HEK293T (cell line): ENCODE data around the gene PIGW.

Experiments used
- CTCF ChIA-PET: fragments of 350-600 bp; formaldehyde crosslinking; extraction: SDS; loops from one replicate; lab custom pipeline; 2021; ENCODE audit warnings: antibody characterized with exemption, inconsistent platforms; lab: Yijun Ruan, JAX
- POLR2A ChIA-PET: fragments of 350-600 bp; formaldehyde crosslinking; extraction: SDS; loops from one replicate; lab custom pipeline; 2020; ENCODE audit warnings: antibody characterized with exemption, inconsistent platforms; lab: Yijun Ruan, JAX
- DNase-seq: peaks from one replicate; pipeline ENCODE4 v3.0.0; 2012; ENCODE audit warnings: mixed read lengths; ENCODE audit errors: extremely low spot score
- ARNT ChIP-seq: fragments of 450-650 bp; IDR thresholded peaks from 2 replicates; pipeline ENCODE4 v1.6.1; 2017; ENCODE audit warnings: mild to moderate bottlenecking
- BHLHE40 ChIP-seq: fragments of 450-650 bp; IDR thresholded peaks from 2 replicates; pipeline ENCODE4 v1.6.1; 2016; ENCODE audit warnings: mild to moderate bottlenecking, moderate library complexity, borderline replicate concordance
- CTBP1 ChIP-seq: fragments of 450-650 bp; IDR thresholded peaks from 2 replicates; pipeline ENCODE4 v1.6.1; 2016; ENCODE audit warnings: borderline replicate concordance
- ELF4 ChIP-seq: fragments of 450-650 bp; IDR thresholded peaks from 2 replicates; pipeline ENCODE4 v1.6.1; 2017; ENCODE audit warnings: antibody characterized with exemption
- FOXA1 ChIP-seq: fragments of 450-650 bp; IDR thresholded peaks from 2 replicates; pipeline ENCODE4 v1.6.1; 2016; ENCODE audit warnings: mild to moderate bottlenecking
- FOXK2 ChIP-seq: fragments of 450-650 bp; IDR thresholded peaks from 2 replicates; pipeline ENCODE4 v1.6.1; 2016; ENCODE audit warnings: mild to moderate bottlenecking
- FOXM1 ChIP-seq: fragments of 450-650 bp; IDR thresholded peaks from 2 replicates; pipeline ENCODE4 v1.6.1; 2017; ENCODE audit warnings: mild to moderate bottlenecking, borderline replicate concordance
- HDGF ChIP-seq: fragments of 450-650 bp; IDR thresholded peaks from 2 replicates; pipeline ENCODE4 v1.6.1; 2017; ENCODE audit warnings: antibody characterized with exemption, borderline replicate concordance
- L3MBTL2 ChIP-seq: fragments of 450-650 bp; conservative IDR thresholded peaks from 2 replicates; pipeline ENCODE4 v1.6.1; 2016; ENCODE audit warnings: mild to moderate bottlenecking
- LEF1 ChIP-seq: fragments of 450-650 bp; IDR thresholded peaks from 2 replicates; pipeline ENCODE4 v1.6.1; 2017; ENCODE audit warnings: mild to moderate bottlenecking, borderline replicate concordance
- NFRKB ChIP-seq: fragments of 450-650 bp; IDR thresholded peaks from 2 replicates; pipeline ENCODE4 v1.6.1; 2016; ENCODE audit warnings: mild to moderate bottlenecking, moderate library complexity
- PKNOX1 ChIP-seq: fragments of 450-650 bp; IDR thresholded peaks from 2 replicates; pipeline ENCODE4 v1.6.1; 2016
- SP1 ChIP-seq: fragments of 450-650 bp; IDR thresholded peaks from 2 replicates; pipeline ENCODE4 v1.6.1; 2017
- SUZ12 ChIP-seq: fragments of 450-650 bp; IDR thresholded peaks from 2 replicates; pipeline ENCODE4 v1.6.1; 2016; ENCODE audit warnings: mild to moderate bottlenecking
- TARDBP ChIP-seq: fragments of 450-650 bp; IDR thresholded peaks from 2 replicates; pipeline ENCODE4 v1.6.1; 2016
- ZNF384 ChIP-seq: fragments of 450-650 bp; IDR thresholded peaks from 2 replicates; pipeline ENCODE4 v1.6.1; 2016

Gene PIGW

GRCh38 chr17:36525113-36525512, 9.7 kb upstream of the PIGW start:
- POLR2A ChIA-PET, result interaction anchor here (1.6 kb wide), 1 partner anchor 10 kb away, joined by 10 read pairs; the partner anchor contains the start of genes MYO19 and PIGW
- no peak for DNase-seq
- no peak for TF ChIP-seq HDGF
- TF ChIP-seq SP1, result no peak
- TF ChIP-seq ARNT, result no peak
- TF ChIP-seq TARDBP, result no peak
- TF ChIP-seq FOXK2, result no peak
- no peak for TF ChIP-seq SUZ12
- TF ChIP-seq ELF4, result no peak
- TF ChIP-seq NFRKB, result no peak
- CTCF ChIA-PET, result no interaction called here

GRCh38 chr17:36525888-36526287, 8.9 kb upstream of the PIGW start:
- ChIA-PET CTCF (no interaction called here), POLR2A (interaction anchor here (1.0 kb wide), 1 partner anchor 9 kb away, joined by 5 read pairs; the partner anchor contains the start of genes MYO19 and PIGW)
- no peak for DNase-seq
- TF ChIP-seq BHLHE40, result no peak
- TF ChIP-seq ARNT, result no peak
- TF ChIP-seq HDGF, result no peak
- TF ChIP-seq FOXA1, result no peak
- no peak for TF ChIP-seq LEF1
- TF ChIP-seq SUZ12, result no peak
- TF ChIP-seq CTBP1, result no peak
- no peak for TF ChIP-seq ZNF384
- TF ChIP-seq L3MBTL2, result no peak
- TF ChIP-seq ELF4, result no peak
- no peak for TF ChIP-seq FOXM1
- TF ChIP-seq NFRKB, result no peak
- no peak for TF ChIP-seq SP1
- TF ChIP-seq FOXK2, result no peak
- TF ChIP-seq TARDBP, result no peak
- TF ChIP-seq PKNOX1, result no peak

GRCh38 chr17:36527621-36528250, 7.1 kb upstream of the PIGW start:
- CTCF ChIA-PET, result no interaction called here

GRCh38 chr17:36529121-36529520, 5.7 kb upstream of the PIGW start:
- CTCF ChIA-PET, result no interaction called here
- POLR2A ChIA-PET, result interaction anchor here (1.2 kb wide), 1 partner anchor 14 kb away, joined by 3 read pairs; no protein-coding TSS in a partner anchor
- TF ChIP-seq ARNT (no peak), FOXM1 (no peak)
- DNase-seq, result no peak

More at GRCh38 chr17:36527621-36528250, 7.1 kb upstream of the PIGW start:
- TF ChIP-seq SUZ12 (no peak), NFRKB (no peak), BHLHE40 (no peak), TARDBP (no peak), SP1 (no peak), ZNF384 (no peak), FOXK2 (no peak), CTBP1 (no peak), ARNT (no peak), ELF4 (no peak), L3MBTL2 (no peak), HDGF (no peak), FOXA1 (no peak)
- POLR2A ChIA-PET, result interaction anchor here (1.5 kb wide), 1 partner anchor 16 kb away, joined by 3 read pairs; no protein-coding TSS in a partner anchor
- DNase-seq, result no peak

- CTCF ChIA-PET, result no interaction called here
- TF ChIP-seq L3MBTL2 (no peak), FOXM1 (no peak), LEF1 (no peak), PKNOX1 (no peak), FOXA1 (no peak), ZNF384 (no peak), TARDBP (no peak), SUZ12 (no peak), CTBP1 (no peak), ARNT (no peak), ELF4 (no peak)
Observed at GRCh38 chr17:36532435-36532975, 2.3 kb upstream of the PIGW start.

GRCh38 chr17:36533935-36534839, 600 bp upstream of the PIGW start:
- DNase-seq, result peak; percentile 51
- ChIA-PET CTCF (interaction anchor here (0.6 to 1.5 kb wide), 5 partner anchors 10 to 49 kb away, joined by 3 to 7 read pairs (median 3); partner anchors contain the start of gene GGNBP2), POLR2A (interaction anchor here (0.8 to 6.0 kb wide), 19 partner anchors 8 to 70 kb away, joined by 3 to 88 read pairs (median 4); partner anchors contain the start of genes GGNBP2, MRM1 and ZNHIT3)
- TF ChIP-seq L3MBTL2 (peak; percentile 92), TARDBP (no peak)

More at GRCh38 chr17:36532435-36532975, 2.3 kb upstream of the PIGW start:
- no peak for DNase-seq
- POLR2A ChIA-PET, result interaction anchor here (6.0 kb wide), 1 partner anchor 12 kb away, joined by 88 read pairs; the partner anchor contains the start of gene GGNBP2
